D721Med (cell line): ENCODE data around the gene C1S.

Experiments used
- DNase-seq: peaks from one replicate; pipeline ENCODE4 v3.0.0; 2011; ENCODE audit warnings: low spot score; ENCODE audit not compliant: insufficient read length
- FAIRE-seq: peaks from 2 replicates; lab custom pipeline; 2011; peaks lifted over from hg19 to GRCh38; lab: Jason Lieb, UNC
- CTCF ChIP-seq: IDR thresholded peaks from 2 replicates; pipeline ENCODE4 v1.5.1; 2012; ENCODE audit warnings: mild to moderate bottlenecking, control low read depth; ENCODE audit not compliant: insufficient read depth; ENCODE audit errors: missing control alignments

The C1S gene

GRCh38 chr12:7059780-7060179 lies 738 bp upstream of the C1S start:
- no peak for FAIRE-seq
- DNase-seq = no peak
- TF ChIP-seq CTCF = no peak

DNA sequence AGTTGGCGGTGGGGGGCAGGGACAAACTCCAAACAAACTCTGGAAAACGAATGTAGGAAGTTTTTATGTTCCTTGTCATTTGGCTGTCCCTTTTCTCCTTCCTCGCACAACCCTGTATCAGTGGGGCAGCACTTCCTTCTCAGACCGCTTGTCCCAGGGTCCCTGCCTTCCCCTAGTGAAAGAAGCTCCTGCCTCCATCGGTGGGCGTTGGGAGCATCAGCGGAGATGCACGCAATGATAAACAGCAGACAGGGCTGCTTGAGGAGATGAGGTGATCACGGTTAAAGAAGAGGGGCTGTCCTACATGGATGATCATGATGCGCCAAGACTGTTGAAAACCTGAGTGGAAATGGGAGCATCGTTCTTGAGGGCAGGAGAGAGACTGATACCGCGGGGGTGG lies 620 bp downstream of the C1S start:
- TF ChIP-seq CTCF = no peak
- no peak for DNase-seq
- no peak for FAIRE-seq

DNA sequence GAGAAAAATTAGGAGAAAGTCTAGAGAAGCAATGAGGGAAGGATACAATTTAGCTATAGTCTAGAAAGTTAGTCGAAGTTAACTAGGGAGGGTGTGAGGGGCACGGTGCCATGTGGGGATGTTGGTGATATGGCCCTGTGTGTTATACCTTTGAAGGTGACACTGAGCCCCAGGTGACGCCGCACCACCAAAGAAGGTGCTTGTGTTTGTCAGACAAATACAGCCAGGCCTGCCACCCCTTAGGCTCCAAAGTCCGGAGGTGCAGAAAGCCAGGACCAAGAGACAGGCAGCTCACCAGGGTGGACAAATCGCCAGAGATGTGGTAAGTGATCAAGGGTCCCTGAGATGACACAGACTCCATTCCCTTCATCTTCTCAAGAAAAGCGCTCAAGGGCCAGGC lies 1.1 kb downstream of the C1S start:
- FAIRE-seq (no peak), DNase-seq (no peak)
- TF ChIP-seq CTCF = no peak

DNA sequence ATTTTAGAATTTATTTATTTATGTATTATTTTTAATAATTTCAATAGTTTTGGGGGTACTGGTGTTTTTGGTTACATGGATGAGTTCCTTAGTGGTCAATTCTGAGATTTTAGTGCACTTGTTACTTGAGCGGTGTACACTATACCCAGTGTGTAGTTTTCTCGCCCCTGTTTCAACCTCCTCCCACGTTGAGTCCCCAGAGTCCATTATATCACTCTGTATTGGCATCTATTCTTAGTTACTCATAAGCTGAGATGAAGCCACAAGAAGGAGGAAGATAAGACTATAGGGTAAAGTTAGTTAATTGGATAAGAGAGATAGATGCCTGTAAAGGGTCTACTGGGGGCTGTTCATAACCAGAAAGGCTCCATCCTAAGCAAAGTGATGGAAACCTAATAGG lies 4.0 kb downstream of the C1S start:
- DNase-seq (no peak), FAIRE-seq (no peak)
- no peak for TF ChIP-seq CTCF

- TF ChIP-seq CTCF = no peak
- FAIRE-seq (no peak), DNase-seq (no peak)
Observed at GRCh38 chr12:7065073-7065623, 4.6 kb downstream of the C1S start.

GRCh38 chr12:7066596-7066995 lies 6.1 kb downstream of the C1S start:
- no peak for TF ChIP-seq CTCF
- FAIRE-seq (no peak), DNase-seq (no peak)

DNA sequence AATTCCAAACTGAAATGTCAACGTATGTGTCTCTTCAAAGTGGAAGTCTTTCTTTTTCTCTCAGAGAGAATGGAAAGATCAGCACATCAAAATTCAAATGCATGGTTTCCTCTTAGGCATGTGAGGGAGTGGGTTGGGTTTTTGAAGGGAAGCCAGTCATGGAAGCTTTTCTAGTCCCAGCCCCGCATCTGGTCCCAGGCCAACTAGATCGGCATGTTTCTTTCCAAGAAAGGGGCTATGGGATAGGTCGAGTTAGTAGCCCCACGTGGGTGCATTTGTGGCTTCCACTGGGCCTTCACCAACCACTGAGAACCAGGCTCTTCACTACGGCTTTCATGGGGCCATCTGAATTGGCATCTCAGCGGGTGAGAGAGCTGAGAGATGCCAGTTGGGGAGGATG lies 6.6 kb downstream of the C1S start:
- DNase-seq = no peak
- no peak for FAIRE-seq
- TF ChIP-seq CTCF = no peak
